NCI-H1694 (cell line): ENCODE measurements around the gene MAP1A.

Source experiments
- DNase-seq: peaks from one replicate; lab custom pipeline; 2025; lab: John Stamatoyannopoulos, UW

MAP1A gene

DNA sequence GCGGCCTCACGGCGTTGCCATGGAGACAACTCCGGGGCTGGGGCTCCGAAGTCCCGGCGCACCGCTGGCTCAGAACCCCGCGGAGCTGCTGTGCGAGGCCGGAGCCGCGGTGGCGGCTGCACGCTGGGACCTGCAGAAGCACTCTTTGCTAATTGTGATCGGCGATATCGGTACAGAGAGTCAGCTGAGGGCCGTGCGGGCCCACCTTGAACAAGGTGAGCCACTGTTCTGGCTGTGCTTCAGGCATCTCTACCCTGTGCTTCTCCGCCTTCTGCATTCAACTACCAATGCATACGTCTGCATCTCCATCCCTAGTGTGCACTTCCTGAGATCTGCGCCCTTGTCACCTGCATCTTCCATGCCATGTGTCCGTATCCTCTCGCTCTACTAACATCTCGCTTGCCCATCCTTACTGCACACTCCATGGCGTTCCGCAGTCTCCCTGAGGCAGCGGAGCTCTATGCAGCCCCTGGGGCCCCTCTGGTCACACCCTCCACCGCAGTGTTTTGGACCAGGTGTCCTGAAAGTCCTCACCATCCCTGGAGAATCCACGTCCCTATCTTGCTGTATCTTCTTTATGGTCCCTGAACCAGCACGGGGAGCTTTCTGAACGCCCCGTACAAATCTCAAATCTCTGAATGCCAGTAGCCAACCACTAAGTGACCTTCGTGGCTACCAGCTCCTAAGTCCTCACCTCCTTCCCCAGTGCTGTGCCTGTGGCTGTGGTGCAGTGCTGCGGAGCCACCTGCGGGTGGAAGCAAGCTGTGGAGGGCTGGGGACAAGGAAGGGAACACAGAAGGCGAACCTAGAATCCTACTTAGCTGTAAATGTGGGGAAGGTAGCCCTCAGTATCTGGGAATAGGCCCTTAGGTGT, 6.2 kb upstream of the MAP1A start:
- no peak for DNase-seq

DNA sequence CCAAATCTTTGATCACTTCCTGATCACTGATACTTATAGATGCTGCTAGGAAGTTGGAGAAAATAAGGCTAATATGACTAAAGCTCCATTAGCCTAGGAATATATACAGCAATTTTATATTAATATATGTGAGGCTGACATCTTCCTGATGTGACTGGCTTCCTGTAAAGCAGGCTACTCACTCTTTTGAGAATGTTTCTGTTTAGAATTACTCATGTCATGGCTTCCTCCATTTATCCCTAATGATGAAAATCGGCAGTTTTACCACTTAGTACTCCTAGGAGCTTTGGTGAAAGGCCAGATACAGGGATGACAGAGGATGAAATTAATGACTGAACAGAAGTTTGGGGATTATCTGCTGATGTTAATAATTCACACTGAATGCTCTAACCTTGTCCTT, 3.9 kb upstream of the MAP1A start:
- no peak for DNase-seq

DNA sequence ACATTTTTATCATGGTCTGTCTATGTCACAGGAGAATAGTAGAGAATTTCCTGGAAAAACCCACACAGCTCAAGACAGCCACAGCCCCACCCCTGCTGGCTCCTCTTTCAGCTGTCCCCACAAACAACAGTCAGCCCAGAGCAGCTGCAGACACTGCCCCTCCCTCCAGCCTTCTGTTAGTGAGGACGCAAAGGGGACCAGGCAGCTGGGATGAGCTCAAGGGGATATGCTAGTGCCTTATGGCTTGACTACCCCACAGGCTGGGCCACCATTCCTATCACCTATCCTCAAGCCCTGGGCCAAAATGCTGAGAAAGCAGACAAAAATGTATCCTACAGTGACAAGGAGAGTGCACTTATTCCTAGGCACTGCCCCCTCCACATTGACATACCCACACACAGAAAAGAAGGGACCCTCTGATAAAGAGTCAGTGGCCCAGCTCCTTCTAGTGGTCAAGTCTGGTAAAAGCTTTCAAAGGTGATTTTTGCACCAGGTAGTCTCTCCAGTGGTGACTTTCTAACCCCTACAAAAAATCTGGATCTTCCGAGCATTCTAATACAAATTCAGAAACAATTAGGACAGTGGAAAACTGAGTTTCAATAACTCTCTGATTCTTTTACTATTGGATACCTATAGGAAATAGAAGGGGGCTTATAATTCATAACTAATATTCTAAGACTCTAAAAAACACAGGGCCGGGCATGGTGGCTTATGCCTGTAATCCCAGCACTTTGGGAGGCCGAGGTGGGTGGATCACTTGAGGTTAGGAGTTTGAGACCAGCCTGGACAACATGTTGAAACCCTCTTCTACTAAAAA, 3.0 kb upstream of the MAP1A start:
- peak; percentile 18 for DNase-seq

DNA sequence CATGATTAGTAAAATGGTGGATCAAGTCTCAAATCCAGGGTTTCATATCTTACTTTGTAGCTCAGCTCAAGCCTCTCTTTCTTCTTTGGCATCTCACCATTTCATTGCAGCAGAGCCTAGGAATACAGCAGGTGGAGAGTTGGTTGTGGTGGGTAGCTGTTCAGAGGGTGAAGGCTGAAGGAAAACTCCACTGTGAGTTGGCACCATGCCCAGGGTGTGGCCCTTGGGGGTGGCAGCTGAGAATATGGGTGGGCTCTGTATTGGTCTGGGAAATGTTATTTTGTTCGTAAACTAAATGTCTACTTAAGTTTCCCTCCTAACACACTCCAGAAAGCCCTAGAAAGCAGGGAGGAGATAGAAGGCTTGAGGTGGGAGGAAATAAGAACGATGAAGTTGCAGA, 1.7 kb upstream of the MAP1A start:
- DNase-seq = no peak

DNA sequence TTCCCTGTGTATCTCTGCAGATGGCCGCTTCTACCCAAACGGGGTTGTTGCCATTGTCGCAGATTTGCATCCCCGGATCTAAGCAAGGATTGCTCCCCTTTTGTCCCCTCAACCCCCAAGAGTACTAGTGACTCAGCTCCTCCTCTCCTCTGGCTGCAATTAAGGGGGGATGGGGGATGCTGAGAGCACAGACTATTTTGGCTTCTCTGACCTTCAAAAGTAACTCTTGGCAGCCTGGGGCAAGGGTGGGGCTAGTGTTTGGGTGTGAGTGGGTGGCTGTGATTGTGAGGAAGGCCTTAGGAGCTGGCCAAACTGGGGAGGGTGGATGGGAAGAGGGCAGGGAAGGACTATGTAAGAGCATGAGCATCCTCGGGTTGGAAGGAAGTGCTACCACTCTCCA, 1.2 kb upstream of the MAP1A start:
- DNase-seq = no peak

DNA sequence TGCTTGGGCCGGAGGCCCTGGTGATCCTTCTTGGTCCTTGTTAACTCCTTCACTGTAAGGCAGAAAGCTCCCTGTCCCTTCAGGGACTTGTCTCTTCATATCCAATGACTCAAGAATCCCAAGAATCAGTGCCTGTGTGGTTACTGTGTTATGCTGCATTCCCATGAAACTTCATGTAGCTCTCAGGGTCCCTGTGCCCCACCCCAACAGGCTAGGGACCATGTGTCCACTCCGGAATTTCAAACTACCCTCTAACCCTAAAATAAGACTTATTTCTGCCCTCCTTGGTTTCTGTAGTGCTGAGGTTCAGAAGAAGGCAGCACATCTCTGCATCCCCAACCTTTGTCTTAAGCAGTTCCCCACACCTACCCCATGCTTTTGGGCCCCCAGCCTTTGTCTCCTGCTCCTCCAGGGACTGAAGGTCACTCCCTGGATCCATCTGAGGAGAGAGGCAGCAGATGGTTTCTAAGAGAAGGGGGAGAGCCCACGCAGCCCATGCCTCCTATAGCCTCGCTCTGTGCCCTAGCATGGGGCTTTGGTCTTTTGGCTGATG, 531 bp upstream of the MAP1A start:
- DNase-seq = peak; percentile 39

DNA sequence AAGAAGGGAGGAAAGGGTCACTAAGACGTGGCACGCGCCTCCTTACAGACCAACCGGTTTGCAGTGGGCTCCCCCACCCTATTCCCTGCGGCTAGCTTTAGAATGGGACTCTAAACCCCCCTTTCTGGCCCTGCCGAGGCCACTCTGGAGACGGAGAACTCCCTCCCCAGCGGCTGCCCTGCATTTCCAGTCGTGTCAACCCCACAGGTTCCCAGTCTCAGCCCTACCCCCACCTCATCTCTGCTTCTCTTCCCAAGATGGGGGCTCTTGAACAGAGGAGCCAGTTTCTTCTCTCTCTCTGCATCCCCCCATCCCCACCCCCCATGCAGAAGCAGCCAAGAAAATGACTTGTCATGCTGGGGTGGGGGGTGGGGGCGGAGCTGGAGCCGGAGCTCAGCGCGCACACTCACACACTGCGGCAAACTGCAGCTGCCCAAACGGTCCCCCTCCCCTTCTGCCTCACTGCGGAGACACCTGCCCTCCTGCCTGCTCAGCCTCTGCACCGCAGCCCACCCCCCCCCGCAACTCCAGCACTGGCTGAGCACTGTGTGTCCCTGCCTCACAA, 871 bp downstream of the MAP1A start:
- DNase-seq = peak; percentile 61

DNA sequence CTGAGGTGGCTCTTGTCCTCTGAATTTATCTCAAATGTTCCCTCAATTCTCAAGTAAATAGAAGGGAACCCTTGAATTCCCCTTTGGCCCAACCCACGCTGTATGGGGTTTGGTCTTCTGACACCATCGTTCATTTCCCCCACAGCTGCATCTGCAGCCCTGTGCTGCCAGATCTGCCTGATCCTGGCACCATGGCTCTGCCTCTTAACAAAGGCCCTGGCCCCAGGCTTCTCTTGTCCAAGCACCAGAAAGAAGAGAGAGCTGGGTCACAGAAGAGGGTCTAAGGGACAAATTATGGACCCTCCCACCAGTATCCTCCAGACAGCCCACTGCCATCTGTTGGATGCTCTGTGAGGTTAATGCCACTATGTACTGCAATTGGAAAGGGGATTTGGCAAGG, 1.8 kb downstream of the MAP1A start:
- no peak for DNase-seq

DNA sequence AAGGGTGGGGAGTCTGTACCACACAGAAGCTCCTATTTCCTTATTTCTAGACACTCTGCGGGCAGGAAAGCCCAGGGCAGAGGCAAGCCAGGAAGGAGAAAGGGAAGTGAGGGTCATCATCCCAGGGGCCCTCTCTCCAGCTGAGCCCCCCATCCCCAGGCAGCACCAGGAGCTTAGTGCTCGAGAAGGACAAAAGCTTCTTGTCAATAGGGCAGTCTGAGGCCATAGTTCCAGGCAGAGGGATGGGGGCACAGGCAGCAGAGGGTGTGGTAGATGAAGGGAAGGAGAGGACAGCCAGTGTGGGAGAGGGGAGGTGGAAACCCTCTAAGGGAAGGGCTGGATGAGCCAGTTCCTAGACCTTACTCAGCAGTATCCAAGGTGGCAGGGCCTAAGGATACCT, 2.7 kb downstream of the MAP1A start:
- no peak for DNase-seq

DNA sequence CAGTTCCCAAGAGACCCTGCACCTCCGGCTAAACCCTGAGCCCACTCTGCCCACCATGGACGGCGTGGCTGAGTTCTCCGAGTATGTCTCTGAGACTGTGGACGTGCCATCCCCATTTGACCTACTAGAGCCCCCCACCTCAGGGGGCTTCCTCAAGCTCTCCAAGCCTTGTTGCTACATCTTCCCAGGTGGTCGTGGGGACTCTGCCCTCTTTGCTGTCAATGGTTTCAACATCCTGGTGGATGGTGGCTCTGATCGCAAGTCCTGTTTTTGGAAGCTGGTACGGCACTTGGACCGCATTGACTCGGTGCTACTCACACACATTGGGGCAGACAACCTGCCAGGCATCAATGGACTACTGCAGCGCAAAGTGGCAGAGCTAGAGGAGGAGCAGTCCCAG, 4.0 kb downstream of the MAP1A start:
- DNase-seq = no peak

DNA sequence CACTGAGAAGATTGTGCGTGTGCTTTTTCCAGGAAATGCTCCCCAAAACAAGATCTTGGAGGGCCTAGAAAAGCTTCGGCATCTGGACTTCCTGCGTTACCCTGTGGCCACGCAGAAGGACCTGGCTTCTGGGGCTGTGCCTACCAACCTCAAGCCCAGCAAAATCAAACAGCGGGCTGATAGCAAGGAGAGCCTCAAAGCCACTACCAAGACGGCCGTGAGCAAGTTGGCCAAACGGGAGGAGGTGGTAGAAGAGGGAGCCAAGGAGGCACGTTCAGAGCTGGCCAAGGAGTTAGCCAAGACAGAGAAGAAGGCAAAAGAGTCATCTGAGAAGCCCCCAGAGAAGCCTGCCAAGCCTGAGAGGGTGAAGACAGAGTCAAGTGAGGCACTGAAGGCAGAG, 4.8 kb downstream of the MAP1A start:
- DNase-seq = no peak

DNA sequence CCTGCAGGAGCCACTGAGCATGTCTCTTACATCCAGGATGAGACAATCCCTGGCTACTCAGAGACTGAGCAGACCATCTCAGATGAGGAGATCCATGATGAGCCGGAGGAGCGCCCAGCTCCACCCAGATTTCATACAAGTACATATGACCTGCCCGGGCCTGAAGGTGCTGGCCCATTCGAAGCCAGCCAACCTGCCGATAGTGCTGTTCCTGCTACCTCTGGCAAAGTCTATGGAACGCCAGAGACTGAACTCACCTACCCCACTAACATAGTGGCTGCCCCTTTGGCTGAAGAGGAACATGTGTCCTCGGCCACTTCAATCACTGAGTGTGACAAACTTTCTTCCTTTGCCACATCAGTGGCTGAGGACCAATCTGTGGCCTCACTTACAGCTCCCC, 6.2 kb downstream of the MAP1A start:
- no peak for DNase-seq

DNA sequence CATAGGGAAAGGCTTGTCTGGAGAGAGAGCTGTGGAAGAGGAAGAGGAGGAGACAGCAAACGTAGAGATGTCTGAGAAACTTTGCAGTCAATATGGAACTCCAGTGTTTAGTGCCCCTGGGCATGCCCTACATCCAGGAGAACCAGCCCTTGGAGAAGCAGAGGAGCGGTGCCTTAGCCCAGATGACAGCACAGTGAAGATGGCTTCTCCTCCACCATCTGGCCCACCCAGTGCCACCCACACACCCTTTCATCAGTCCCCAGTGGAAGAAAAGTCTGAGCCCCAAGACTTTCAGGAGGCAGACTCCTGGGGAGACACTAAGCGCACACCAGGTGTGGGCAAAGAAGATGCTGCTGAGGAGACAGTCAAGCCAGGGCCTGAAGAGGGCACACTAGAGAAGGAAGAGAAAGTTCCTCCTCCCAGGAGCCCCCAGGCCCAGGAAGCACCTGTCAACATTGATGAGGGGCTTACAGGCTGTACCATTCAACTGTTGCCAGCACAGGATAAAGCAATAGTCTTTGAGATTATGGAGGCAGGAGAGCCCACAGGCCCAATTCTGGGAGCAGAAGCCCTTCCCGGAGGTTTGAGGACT, 6.9 kb downstream of the MAP1A start:
- no peak for DNase-seq

DNA sequence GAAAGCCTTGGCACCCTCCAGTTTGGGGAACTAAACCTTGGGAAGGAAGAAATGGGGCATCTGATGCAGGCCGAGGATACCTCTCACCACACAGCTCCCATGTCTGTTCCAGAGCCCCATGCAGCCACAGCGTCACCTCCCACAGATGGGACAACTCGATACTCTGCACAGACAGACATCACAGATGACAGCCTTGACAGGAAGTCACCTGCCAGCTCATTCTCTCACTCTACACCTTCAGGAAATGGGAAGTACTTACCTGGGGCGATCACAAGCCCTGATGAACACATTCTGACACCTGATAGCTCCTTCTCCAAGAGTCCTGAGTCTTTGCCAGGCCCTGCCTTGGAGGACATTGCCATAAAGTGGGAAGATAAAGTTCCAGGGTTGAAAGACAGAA, 7.7 kb downstream of the MAP1A start:
- DNase-seq = no peak

DNA sequence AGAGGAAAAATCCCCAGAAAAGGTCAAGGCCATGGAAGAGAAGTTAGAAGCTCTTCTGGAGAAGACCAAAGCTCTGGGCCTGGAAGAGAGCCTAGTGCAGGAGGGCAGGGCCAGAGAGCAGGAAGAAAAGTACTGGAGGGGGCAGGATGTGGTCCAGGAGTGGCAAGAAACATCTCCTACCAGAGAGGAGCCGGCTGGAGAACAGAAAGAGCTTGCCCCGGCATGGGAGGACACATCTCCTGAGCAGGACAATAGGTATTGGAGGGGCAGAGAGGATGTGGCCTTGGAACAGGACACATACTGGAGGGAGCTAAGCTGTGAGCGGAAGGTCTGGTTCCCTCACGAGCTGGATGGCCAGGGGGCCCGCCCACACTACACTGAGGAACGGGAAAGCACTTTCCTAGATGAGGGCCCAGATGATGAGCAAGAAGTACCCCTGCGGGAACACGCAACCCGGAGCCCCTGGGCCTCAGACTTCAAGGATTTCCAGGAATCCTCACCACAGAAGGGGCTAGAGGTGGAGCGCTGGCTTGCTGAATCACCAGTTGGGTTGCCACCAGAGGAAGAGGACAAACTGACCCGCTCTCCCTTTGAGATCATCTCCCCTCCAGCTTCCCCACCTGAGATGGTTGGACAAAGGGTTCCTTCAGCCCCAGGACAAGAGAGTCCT, 9.0 kb downstream of the MAP1A start:
- no peak for DNase-seq

DNA sequence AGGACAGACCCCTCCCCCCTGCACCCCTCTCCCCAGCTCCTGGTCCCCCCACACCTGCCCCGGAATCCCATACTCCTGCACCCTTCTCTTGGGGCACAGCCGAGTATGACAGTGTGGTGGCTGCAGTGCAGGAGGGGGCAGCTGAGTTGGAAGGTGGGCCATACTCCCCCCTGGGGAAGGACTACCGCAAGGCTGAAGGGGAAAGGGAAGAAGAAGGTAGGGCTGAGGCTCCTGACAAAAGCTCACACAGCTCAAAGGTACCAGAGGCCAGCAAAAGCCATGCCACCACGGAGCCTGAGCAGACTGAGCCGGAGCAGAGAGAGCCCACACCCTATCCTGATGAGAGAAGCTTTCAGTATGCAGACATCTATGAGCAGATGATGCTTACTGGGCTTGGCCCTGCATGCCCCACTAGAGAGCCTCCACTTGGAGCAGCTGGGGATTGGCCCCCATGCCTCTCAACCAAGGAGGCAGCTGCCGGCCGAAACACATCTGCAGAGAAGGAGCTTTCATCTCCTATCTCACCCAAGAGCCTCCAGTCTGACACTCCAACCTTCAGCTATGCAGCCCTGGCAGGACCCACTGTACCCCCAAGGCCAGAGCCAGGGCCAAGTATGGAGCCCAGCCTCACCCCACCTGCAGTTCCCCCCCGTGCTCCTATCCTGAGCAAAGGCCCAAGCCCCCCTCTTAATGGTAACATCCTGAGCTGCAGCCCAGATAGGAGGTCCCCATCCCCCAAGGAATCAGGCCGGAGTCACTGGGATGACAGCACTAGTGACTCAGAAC, 9.8 kb downstream of the MAP1A start:
- DNase-seq = no peak

DNA sequence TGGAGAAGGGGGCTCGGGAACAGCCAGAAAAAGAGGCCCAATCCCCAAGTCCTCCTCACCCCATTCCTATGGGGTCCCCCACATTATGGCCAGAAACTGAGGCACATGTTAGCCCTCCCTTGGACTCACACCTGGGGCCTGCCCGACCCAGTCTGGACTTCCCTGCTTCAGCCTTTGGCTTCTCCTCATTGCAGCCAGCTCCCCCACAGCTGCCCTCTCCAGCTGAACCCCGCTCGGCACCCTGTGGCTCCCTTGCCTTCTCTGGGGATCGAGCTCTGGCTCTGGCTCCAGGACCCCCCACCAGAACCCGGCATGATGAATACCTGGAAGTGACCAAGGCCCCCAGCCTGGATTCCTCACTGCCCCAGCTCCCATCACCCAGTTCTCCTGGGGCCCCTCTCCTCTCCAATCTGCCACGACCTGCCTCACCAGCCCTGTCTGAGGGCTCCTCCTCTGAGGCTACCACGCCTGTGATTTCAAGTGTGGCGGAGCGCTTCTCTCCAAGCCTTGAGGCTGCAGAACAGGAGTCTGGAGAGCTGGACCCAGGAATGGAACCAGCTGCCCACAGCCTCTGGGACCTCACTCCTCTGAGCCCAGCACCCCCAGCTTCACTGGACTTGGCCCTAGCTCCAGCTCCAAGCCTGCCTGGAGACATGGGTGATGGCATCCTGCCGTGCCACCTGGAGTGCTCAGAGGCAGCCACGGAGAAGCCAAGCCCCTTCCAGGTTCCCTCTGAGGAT, 10.6 kb downstream of the MAP1A start:
- no peak for DNase-seq

DNA sequence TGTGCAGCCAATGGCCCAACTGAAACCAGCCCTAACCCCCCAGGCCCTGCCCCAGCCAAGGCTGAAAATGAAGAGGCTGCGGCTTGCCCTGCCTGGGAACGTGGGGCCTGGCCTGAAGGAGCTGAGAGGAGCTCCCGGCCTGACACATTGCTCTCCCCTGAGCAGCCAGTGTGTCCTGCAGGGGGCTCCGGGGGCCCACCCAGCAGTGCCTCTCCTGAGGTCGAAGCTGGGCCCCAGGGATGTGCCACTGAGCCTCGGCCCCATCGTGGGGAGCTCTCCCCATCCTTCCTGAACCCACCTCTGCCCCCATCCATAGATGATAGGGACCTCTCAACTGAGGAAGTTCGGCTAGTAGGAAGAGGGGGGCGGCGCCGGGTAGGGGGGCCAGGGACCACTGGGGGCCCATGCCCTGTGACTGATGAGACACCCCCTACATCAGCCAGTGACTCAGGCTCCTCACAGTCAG, 11.2 kb downstream of the MAP1A start:
- DNase-seq = no peak

DNA sequence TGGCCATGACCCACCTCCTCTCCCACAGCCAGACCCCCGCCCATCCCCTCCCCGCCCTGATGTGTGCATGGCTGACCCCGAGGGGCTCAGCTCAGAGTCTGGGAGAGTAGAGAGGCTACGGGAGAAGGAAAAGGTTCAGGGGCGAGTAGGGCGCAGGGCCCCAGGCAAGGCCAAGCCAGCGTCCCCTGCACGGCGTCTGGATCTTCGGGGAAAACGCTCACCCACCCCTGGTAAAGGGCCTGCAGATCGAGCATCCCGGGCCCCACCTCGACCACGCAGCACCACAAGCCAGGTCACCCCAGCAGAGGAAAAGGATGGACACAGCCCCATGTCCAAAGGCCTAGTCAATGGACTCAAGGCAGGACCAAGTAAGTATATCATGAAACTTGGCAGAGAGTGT, 11.7 kb downstream of the MAP1A start:
- DNase-seq = no peak
